Kidney glomerular epithelial cell (primary cell): Measurements from ENCODE around the gene AKT1.
"Not testable (repeated sequence)": the region's sequence is repeated elsewhere in the genome, so short reads cannot be mapped to it uniquely, and the experiment has no call there.

Source experiments
- DNase-seq: peaks from one replicate; lab custom pipeline; 2025; lab: John Stamatoyannopoulos, UW

AKT1 gene

GRCh38 chr14:104794993-104795780, at the start of gene AKT1:
TSS of gene AKT1 (minus strand) at chr14:104795748. CDS start at chr14:104792643, 3,105 bp downstream.
- DNase-seq = no peak

- DNase-seq = no peak
Measured at GRCh38 chr14:104845033-104845666, 49.6 kb upstream of the AKT1 start.

DNA sequence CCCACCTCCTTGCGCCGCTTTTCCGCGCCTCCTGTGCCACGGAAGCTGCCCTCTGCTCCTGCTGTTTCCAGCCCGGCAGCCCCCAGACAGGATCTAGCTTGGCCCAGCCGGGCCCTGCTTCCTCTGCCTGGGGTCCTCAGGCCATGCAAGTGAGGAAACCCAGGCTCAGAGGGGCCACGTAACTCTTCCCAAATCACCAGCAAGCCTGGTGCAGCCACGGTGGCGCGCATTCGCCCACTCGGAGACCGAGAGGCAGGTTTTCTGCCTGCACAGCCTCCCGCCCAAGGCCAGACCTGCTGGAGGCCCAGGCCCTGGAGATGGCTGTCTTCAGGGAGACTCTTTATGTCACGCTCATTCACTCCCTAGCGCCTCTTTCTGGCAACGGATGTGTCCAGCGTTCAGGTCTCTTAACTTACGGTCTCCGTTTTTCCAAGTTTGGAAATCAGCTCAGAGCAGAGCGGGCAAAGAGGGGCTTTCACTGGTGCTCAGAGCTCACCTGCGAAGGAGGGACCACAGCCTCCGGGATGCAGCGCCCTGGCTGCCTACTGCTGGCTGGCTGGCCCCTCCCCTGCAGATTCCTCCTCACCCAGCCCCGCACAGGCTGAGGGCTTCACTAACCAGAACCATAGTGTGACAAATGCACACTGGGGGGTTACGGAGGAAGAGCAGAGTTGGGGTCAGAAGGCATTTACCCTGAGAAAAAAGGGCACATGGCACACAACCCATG, 48.9 kb upstream of the AKT1 start:
- DNase-seq = no peak

DNA sequence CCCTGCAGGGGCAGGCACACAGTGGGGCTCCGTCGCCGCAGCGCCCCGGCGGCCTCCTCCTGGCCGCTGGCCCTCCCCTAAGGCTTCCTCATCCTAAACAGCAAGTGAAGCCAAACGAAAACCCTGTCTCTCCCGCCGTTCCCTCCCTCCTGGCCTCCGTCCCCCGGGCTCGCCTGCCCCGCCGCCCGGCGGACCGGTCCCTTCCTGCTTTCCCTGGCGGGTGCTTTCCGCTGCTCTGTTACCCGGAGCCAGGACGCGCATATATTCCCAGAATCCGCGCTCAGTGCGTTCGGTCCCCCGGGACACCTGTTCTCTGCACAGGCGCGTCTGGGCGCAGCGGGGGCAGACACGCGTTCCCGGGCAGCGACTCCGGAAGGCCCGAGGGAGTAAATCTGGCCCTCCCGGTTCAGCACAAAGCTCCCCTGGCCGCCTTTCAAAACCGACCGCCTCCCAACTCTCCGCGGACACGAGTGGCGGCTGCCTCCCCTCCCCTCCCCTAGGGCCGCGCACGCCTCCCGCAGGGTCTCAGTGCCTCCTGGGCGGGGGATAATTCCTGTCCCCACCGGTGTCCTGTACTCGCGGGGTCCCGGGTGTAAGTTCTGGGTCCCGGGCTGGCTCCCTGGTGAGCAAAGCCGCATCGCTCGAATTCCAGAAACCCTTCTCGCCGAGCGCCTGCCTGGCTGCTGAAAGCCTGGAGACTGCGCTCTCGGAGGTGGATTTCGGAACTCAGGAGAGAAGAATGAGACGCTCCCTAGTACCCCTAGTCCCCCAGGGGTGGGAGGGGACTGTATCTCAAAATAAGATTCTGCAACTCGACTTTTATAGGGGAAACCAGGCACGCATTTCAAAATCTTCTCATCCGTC, 48.1 kb upstream of the AKT1 start:
- no peak for DNase-seq

DNA sequence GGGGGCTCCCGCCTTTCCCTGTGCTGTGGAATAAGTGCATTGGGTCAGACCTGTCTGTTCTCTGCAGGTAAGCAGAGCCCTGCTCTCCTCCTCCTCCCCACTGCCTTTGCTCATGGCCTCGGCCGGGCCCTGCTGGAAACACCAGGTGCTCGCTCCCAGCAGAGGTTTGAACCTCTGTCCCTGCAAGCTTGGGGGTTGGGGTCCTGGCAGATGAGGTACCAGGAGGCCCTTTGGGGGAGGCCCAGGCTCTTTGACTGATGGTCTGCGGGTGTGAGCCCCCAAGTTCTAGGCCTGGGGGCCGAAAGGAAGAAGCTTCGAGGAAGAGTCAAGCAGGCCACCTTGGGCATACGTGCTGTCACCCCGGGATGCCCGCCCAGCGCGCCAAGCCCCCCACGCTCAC, 47.5 kb upstream of the AKT1 start:
- DNase-seq = no peak

GRCh38 chr14:104841730-104842129, 46.2 kb upstream of the AKT1 start:
- DNase-seq = no peak

GRCh38 chr14:104836171-104836935, 40.8 kb upstream of the AKT1 start:
- DNase-seq = not testable (repeated sequence)

DNA sequence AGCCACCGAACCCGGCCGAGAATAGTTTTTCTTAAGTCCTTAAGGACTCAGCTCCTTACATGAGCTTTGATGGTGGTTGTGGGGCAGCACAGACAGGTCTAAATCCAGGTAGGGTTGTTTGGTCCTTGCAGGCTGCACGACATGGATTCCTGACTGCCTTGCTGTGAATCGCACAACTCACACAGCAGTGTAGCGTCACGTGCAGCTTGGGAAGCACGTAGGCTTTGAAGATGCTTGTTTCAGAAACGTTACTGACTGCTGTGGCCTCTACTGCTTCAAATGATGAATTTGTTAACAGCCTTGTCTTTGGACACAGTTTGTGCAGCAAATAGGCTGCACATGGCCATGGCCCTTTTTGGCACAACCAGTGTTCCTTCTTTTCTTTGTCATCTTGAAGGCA, 35.2 kb upstream of the AKT1 start:
- no peak for DNase-seq

DNA sequence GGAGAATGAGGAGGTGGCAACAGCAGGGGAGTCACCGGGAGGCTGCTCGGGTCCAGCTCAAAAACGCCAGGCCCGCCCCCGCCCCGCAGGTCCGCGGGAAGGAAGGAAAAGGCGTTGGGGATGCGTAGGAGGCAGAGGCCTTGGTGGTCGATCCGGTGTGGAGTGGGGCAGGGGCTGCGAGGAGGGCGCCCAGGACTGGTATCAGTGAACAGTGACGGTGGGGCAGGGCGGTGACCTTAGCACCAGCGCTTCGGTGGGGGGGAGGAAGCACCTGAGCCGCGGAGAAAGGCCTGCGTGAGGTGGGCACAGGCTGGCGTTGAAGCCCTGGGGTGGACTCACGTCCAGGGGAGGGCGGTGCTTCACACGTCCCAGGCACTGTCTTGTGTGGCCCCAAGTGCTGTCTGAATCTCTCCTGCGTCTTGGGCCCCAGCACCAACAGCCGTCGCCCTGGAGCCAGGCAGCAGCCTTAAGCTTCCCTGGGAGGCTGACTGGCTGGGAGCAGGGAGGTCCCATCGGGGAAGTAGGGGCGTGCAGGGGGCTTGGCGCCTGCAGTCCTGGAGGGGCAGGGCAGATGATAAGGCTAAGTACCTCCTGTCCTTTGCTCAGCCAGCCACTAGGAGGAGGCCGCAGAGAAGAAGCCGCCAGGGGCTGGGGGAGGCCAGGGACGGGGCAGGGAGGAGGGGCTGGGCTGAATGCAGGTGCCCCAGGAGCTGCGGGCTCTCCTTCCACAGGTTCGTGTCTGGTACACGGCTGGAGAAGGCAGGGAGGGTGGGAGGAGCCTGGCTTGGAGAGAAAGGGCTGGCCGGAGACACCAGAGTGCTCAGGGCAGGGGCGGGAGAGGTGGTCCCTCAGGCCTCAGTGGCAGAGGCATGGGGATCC, 31.9 kb upstream of the AKT1 start:
- DNase-seq = peak; percentile 10

DNA sequence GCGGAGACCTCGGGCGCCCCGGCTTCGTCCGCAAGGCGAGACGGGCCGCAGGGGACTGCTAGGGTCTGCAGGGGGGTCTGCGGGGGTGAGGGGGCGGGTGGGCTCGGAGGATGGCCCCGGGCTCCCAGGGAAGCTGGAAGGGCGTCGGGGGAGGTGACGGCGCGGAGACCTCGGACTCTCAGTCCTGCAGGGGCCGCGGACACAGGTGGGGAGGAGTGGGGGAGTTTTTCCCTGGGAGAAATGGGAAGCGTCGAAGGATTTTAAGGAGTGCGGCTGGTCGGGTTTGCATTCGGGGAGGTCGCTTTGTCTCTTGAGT, 31.3 kb upstream of the AKT1 start:
- DNase-seq = no peak

DNA sequence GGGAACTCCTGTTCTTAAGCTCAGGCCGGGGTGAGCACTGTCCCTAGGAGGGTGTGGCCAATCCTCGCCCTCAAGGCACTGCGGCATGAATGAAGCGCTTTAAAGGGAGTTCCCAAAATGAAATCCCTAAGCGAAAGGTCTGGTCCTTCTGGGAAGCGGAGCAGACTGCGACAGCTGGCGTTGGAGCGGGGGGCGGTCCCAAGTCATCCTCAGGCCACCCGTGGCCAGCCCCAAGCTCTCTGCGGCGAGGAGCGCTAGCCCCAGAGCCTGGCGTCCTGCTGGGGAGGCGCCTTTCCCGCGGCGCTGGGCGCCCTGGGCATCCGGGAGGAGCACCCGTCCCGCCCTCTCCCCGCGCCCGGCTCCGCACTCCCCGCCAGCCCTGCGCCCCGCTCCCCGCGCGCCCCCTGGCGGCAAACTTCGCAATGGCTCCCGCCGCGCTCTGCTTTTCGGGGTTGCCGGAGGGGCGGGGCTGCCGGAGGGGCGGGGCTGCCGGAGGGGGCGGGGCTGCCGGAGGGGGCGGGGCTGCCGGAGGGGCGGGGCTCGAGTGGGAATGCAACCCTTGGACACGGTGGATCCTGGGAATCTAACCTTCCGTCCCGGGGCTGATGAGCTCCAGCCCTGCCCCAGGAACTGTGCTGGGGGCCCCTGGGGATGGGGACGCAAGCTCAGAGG, 30.8 kb upstream of the AKT1 start:
- peak; percentile 63 for DNase-seq

GRCh38 chr14:104824353-104824997, 28.9 kb upstream of the AKT1 start:
- no peak for DNase-seq

GRCh38 chr14:104822821-104823615, 27.5 kb upstream of the AKT1 start:
- no peak for DNase-seq

GRCh38 chr14:104821971-104822608, 26.5 kb upstream of the AKT1 start:
- no peak for DNase-seq

GRCh38 chr14:104821229-104821945, 25.8 kb upstream of the AKT1 start:
- DNase-seq = no peak

DNA sequence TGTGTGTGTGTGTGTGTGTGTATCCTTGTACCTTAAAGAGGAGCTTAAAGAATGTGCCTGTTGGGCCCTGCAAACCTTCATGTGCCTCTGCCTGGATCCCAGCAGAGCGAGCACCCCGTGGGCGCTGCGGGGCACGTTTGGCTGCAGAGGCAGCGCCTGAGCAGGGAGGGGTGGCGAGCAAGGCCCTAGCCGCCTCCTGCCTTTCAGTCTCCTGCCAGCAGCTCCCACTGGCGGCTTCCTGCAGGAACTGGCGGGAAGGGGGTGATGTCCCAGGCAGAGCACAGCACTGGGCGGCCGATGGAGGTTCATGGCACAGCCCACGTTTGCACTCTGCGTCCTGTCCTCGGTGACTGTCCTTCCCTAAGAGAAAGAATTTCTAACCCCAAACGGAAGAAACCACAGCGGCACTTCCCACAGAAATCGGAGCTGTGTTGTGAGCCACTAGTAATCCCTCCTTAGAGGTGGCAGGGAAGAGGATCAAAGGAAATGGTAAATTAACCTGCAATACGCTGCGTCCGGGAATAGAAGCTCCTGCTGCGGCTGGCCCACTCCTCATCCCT, 25.2 kb upstream of the AKT1 start:
- DNase-seq = peak; percentile 59

DNA sequence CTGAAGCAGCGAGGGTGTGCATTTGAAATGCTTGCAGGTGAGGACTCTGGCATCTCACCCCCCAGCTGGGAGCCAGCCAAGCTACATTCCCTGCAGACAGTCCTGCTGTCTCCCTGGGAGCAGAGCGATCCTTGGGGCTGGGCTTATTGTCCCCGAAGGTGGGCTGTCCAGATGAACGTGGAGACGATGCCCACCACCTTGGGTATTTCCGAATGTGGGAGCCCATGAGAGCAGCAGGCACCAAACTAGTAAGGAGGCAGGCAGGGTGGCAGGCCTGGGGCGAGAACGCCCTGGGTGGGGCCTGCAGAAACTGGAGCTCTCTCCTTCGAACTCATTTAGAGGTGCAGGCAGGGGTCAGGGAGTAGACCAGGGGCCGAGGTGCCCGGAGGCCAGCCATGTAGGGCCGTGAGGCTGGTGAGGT, 23.8 kb upstream of the AKT1 start:
- no peak for DNase-seq
